ENCODE data around the gene COPS9. TPM values are rescaled to one million over a fixed set of nuclear protein-coding genes. Genes with fewer than 3 reads are reported as not detected.
A peak's percentile ranks its signal among the peaks of the same experiment; 100 is the strongest.

COPS9 gene
- total and polyA plus RNA-seq, 7 experiments from 2014 or later, result 53.7 to 297 (median 75.6) TPM

DNA sequence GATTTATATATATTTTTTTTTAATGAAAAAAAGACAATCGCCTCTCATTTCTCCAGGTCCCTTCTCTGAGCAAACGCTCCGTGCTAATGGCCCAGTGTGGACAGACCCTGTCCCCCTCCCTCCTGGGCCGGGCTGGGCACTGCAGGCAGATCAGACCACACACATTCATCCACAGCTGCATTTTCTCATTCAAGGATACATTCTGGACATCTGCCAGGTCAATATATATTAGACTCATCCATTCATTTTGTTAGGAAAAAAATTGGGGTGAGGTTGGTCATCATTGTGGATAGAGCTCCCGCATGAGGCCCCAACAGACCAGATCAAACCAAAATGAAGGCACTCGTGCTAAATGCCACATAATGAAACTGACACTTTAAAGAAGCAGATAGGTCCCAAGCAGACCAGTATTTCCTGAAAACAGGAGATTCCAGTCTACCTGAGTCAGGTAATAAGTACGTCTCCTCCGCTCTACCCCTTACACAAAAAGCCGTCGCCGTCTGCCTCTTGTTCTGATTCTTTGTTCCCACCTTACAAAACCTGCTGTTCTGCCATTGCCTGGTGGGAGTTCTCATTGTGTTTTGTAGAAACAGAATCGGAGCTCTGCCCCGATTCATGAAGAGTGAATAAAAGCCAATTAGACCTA is 19.8 kb upstream of the COPS9 start:
- H3K27me3 ChIP-seq (ENCODE audit: control insufficient read depth in 2 of 2, insufficient read depth in 2 of 2, low read length in 2 of 2), result no peaks in the 10 kb centered on the region
- peaks cover 0 to 10% (median 2%) of the 10 kb centered on the region in 11 donors for H3K9me3 Mint-ChIP-seq
- intact Hi-C loops (cut with micrococcal nuclease), result no loop called here
- H3K27ac Mint-ChIP-seq, result no peak overlapping the region
- ATAC-seq (no peak), DNase-seq (no peak)
- H3K9me3 ChIP-seq (ENCODE audit: control insufficient read depth in 2 of 3, low read length in 3 of 3), result no peaks in the 10 kb centered on the region
- H3K27me3 Mint-ChIP-seq, result peaks cover 0 to 26% (median 16%) of the 10 kb centered on the region in 5 donors
- H3K4me1 ChIP-seq (ENCODE audit: control insufficient read depth in 2 of 2, insufficient read depth in 2 of 2, low read length in 2 of 2), result no peaks in the 10 kb centered on the region
- no peaks in the 10 kb centered on the region for H3K4me1 Mint-ChIP-seq
- ChIA-PET POLR2A (no interaction called here), CTCF (no interaction called here)
- no peaks in the 10 kb centered on the region for H3K36me3 ChIP-seq (ENCODE audit: control insufficient read depth in 2 of 3, insufficient read depth in 3 of 3, low read length in 3 of 3)
- H3K27ac ChIP-seq (ENCODE audit: low read depth, low read length), result no peak overlapping the region
- H3K36me3 Mint-ChIP-seq, result no peaks in the 10 kb centered on the region
- no peak overlapping the region for H3K4me3 ChIP-seq (ENCODE audit: low read length)
- no peak overlapping the region for H3K4me3 Mint-ChIP-seq

DNA sequence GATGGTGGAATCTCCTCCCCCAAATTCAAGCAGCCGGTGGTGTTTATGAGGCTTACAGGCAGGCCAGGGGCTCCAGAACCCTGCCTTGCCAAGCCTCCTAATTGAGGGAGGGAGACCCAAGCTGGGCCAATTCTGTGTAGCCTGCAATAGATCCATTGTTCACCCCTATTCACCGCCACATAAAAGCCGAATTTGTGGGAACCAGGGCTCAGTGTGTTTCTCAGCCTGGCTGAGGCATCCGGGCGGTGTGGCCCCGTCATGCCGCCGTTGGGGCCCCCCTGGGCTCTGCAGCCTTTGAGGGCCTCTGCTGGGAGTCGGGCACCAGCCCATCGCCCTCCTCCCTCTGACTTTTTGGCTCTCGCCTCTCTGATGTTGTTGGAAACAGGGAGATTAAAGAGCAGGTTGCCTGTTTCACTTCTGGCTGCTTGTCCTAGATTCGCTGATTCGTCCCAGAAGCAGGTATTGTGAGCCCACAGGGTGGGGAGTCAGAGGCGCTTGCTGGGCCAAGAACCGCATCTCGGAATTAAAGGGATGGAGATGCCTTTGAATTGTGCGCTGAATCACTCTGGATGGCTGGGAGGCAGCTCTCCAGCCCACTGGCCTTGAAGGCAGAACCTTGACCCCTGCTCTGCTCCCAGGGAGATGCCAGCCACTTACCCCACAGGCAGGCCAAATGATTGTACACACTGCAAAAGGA is 19.1 kb upstream of the COPS9 start:
- DNase-seq (no peak), ATAC-seq (no peak)
- H3K9me3 ChIP-seq (ENCODE audit: control insufficient read depth in 2 of 3, low read length in 3 of 3), result no peaks in the 10 kb centered on the region
- CTCF ChIA-PET, result no interaction called here
- Mint-ChIP-seq H3K4me1 (no peaks in the 10 kb centered on the region), H3K27me3 (peaks cover 0 to 25% (median 16%) of the 10 kb centered on the region in 5 donors), H3K9me3 (peaks cover 0 to 8% (median 2%) of the 10 kb centered on the region in 11 donors), H3K27ac (no peak overlapping the region), H3K4me3 (no peak overlapping the region), H3K36me3 (no peaks in the 10 kb centered on the region)
- no peak overlapping the region for H3K4me3 ChIP-seq (ENCODE audit: low read length)
- H3K36me3 ChIP-seq (ENCODE audit: control insufficient read depth in 2 of 3, insufficient read depth in 3 of 3, low read length in 3 of 3), result no peaks in the 10 kb centered on the region
- intact Hi-C loops (cut with micrococcal nuclease), result no loop called here
- H3K27me3 ChIP-seq (ENCODE audit: control insufficient read depth in 2 of 2, insufficient read depth in 2 of 2, low read length in 2 of 2), result no peaks in the 10 kb centered on the region
- POLR2A ChIA-PET, result no interaction called here
- H3K4me1 ChIP-seq (ENCODE audit: control insufficient read depth in 2 of 2, insufficient read depth in 2 of 2, low read length in 2 of 2), result no peaks in the 10 kb centered on the region
- H3K27ac ChIP-seq (ENCODE audit: low read depth, low read length), result no peak overlapping the region

DNA sequence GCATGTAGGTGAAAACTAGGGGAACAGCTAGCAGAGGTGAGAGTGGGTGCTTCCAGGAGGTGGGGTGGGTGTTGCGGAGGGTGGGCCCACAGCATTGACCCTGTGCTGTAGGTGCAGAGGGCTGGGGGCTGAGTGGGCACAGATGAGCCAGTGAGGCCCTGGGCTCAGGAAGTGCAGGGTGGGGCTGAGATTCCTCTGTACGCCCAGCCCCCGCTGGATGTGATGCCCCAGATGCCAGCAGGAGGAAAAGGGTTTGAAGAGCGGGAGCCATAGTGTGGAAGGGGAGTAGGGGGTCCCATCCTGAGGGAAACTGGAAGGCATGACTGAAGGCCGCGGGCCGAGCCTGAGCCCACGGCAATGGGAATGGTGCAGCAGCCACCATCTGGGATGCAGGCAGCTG is 18.5 kb upstream of the COPS9 start:
- H3K4me3 Mint-ChIP-seq, result no peak overlapping the region
- no peak overlapping the region for H3K27ac Mint-ChIP-seq
- Histone ChIP-seq H3K9me3 (ENCODE audit: control insufficient read depth in 2 of 3, low read length in 3 of 3) (no peaks in the 10 kb centered on the region), H3K36me3 (ENCODE audit: control insufficient read depth in 2 of 3, insufficient read depth in 3 of 3, low read length in 3 of 3) (no peaks in the 10 kb centered on the region), H3K4me3 (ENCODE audit: low read length) (no peak overlapping the region), H3K27me3 (ENCODE audit: control insufficient read depth in 2 of 2, insufficient read depth in 2 of 2, low read length in 2 of 2) (no peaks in the 10 kb centered on the region), H3K27ac (ENCODE audit: low read depth, low read length) (no peak overlapping the region), H3K4me1 (ENCODE audit: control insufficient read depth in 2 of 2, insufficient read depth in 2 of 2, low read length in 2 of 2) (no peaks in the 10 kb centered on the region)
- CTCF ChIA-PET, result no interaction called here
- H3K4me1 Mint-ChIP-seq, result peaks cover 0 to 2% (median 0%) of the 10 kb centered on the region in 7 donors
- H3K36me3 Mint-ChIP-seq, result no peaks in the 10 kb centered on the region
- peaks cover 0 to 8% (median 2%) of the 10 kb centered on the region in 11 donors for H3K9me3 Mint-ChIP-seq
- DNase-seq (no peak), ATAC-seq (no peak)
- H3K27me3 Mint-ChIP-seq, result peaks cover 0 to 25% (median 18%) of the 10 kb centered on the region in 5 donors
- intact Hi-C loops (cut with micrococcal nuclease), result no loop called here
- POLR2A ChIA-PET, result no interaction called here

DNA sequence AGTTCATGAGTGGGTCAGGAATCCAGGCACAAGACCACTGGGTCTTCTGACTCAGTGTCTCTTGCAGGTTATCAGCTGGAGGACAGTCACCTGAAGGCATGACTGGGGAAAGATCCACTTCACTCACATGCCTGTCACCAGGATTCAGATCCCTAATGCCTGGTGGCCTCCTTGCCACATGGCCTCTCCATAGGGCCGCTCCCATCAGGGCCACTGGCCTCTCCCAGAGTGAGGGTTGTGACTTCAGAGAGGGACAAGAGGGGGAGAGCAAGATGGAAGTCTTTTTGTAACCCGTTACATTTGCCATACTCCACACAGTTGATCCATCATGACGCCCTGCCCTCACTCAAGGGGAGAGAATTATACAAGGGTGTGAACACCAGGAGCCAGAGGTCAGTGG is 17.3 kb upstream of the COPS9 start:
- peaks cover 0 to 2% (median 0%) of the 10 kb centered on the region in 7 donors for H3K4me1 Mint-ChIP-seq
- no peaks in the 10 kb centered on the region for H3K9me3 ChIP-seq (ENCODE audit: control insufficient read depth in 2 of 3, low read length in 3 of 3)
- no peak overlapping the region for H3K27ac Mint-ChIP-seq
- H3K4me3 Mint-ChIP-seq, result no peak overlapping the region
- H3K27me3 ChIP-seq (ENCODE audit: control insufficient read depth in 2 of 2, insufficient read depth in 2 of 2, low read length in 2 of 2), result no peaks in the 10 kb centered on the region
- ChIA-PET POLR2A (no interaction called here), CTCF (interaction anchor here (1.2 kb wide), 1 partner anchor 9 kb away, joined by 5 read pairs; no protein-coding TSS in a partner anchor)
- intact Hi-C loops (cut with micrococcal nuclease), result no loop called here
- no peaks in the 10 kb centered on the region for H3K4me1 ChIP-seq (ENCODE audit: control insufficient read depth in 2 of 2, insufficient read depth in 2 of 2, low read length in 2 of 2)
- no peak overlapping the region for H3K4me3 ChIP-seq (ENCODE audit: low read length)
- H3K9me3 Mint-ChIP-seq, result peaks cover 0 to 8% (median 2%) of the 10 kb centered on the region in 11 donors
- H3K36me3 ChIP-seq (ENCODE audit: control insufficient read depth in 2 of 3, insufficient read depth in 3 of 3, low read length in 3 of 3), result no peaks in the 10 kb centered on the region
- H3K27ac ChIP-seq (ENCODE audit: low read depth, low read length), result no peak overlapping the region
- ATAC-seq (no peak), DNase-seq (no peak)
- peaks cover 0 to 34% (median 20%) of the 10 kb centered on the region in 5 donors for H3K27me3 Mint-ChIP-seq
- H3K36me3 Mint-ChIP-seq, result no peaks in the 10 kb centered on the region

DNA sequence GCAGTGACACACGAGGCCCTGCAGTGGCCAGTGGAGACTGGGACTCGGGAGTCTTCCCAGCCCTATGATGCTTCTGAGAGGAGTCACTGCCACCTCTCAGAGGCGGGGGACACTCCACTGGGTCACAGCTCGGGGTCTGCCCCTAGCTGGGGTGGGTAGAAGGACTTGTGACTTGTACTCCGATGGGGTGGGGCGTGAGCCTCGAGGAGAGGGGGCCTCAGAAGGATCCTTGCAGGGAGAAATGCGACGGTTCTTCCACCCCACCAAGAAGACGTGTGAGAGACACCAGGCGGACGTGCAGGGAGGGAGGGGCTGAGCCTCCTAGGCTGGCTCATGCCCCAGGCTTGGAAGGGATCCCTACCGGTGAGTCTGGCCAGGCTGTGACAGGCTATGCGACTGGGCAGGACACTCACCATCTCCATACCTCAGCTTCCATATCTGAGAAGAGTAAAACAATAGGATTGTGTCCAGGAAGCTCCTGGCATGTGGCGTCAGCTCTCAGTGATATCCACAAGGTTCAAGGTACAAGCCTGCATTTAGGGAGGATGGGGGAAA is 15.4 kb upstream of the COPS9 start:
- POLR2A ChIA-PET, result no interaction called here
- Mint-ChIP-seq H3K27me3 (peaks cover 0 to 35% (median 25%) of the 10 kb centered on the region in 5 donors), H3K27ac (no peak overlapping the region), H3K36me3 (peaks cover 0 to 3% (median 0%) of the 10 kb centered on the region in 5 donors), H3K9me3 (peaks cover 0 to 15% (median 4%) of the 10 kb centered on the region in 11 donors), H3K4me3 (no peak overlapping the region), H3K4me1 (peaks cover 0 to 2% (median 0%) of the 10 kb centered on the region in 7 donors)
- H3K27ac ChIP-seq (ENCODE audit: low read depth, low read length), result no peak overlapping the region
- CTCF ChIA-PET, result interaction anchor here (1.1 kb wide), 1 partner anchor 90 kb away, joined by 3 read pairs; no protein-coding TSS in a partner anchor
- H3K27me3 ChIP-seq (ENCODE audit: control insufficient read depth in 2 of 2, insufficient read depth in 2 of 2, low read length in 2 of 2), result no peaks in the 10 kb centered on the region
- H3K4me3 ChIP-seq (ENCODE audit: low read length), result no peak overlapping the region
- H3K4me1 ChIP-seq (ENCODE audit: control insufficient read depth in 2 of 2, insufficient read depth in 2 of 2, low read length in 2 of 2), result no peaks in the 10 kb centered on the region
- no peaks in the 10 kb centered on the region for H3K9me3 ChIP-seq (ENCODE audit: control insufficient read depth in 2 of 3, low read length in 3 of 3)
- no peaks in the 10 kb centered on the region for H3K36me3 ChIP-seq (ENCODE audit: control insufficient read depth in 2 of 3, insufficient read depth in 3 of 3, low read length in 3 of 3)
- DNase-seq, result no peak
- intact Hi-C loops (cut with micrococcal nuclease), result no loop called here
- no peak for ATAC-seq

- Histone ChIP-seq H3K9me3 (ENCODE audit: control insufficient read depth in 2 of 3, low read length in 3 of 3) (no peaks in the 10 kb centered on the region), H3K4me3 (ENCODE audit: low read length) (no peak overlapping the region), H3K27me3 (ENCODE audit: control insufficient read depth in 2 of 2, insufficient read depth in 2 of 2, low read length in 2 of 2) (no peaks in the 10 kb centered on the region), H3K4me1 (ENCODE audit: control insufficient read depth in 2 of 2, insufficient read depth in 2 of 2, low read length in 2 of 2) (no peaks in the 10 kb centered on the region), H3K36me3 (ENCODE audit: control insufficient read depth in 2 of 3, insufficient read depth in 3 of 3, low read length in 3 of 3) (no peaks in the 10 kb centered on the region), H3K27ac (ENCODE audit: low read depth, low read length) (no peak overlapping the region)
- H3K27ac Mint-ChIP-seq, result no peak overlapping the region
- intact Hi-C loops (cut with micrococcal nuclease), result loop anchor here (1.0 to 10.0 kb wide), 3 partner anchors 288 to 1685 kb away; no protein-coding TSS in a partner anchor
- peaks cover 0 to 3% (median 0%) of the 10 kb centered on the region in 5 donors for H3K36me3 Mint-ChIP-seq
- H3K27me3 Mint-ChIP-seq, result peaks cover 0 to 31% (median 20%) of the 10 kb centered on the region in 5 donors
- H3K4me3 Mint-ChIP-seq, result no peak overlapping the region
- ATAC-seq (peak; percentile 48), DNase-seq (peak in 4 of 9 donors; percentile 7 to 40 (median 16))
- peaks cover 0 to 15% (median 4%) of the 10 kb centered on the region in 11 donors for H3K9me3 Mint-ChIP-seq
- H3K4me1 Mint-ChIP-seq, result peaks cover 0 to 2% (median 0%) of the 10 kb centered on the region in 7 donors
- POLR2A ChIA-PET, result no interaction called here
- CTCF ChIA-PET, result interaction anchor here (1.1 kb wide), 1 partner anchor 30 kb away, joined by 4 read pairs; no protein-coding TSS in a partner anchor
These were observed 14.1 kb upstream of the COPS9 start for GRCh38 chr2:240149943-240150784.

All from naive thymus-derived CD4-positive, alpha-beta T cell (primary cell).